Suppressor macrophage treated with lipopolysaccharide for 1 hour (primary cell): ENCODE results near the gene AMH.

Source experiments
- DNase-seq, 3 donors: peaks; one replicate each; pipeline ENCODE4 v3.0.0-alpha.2; 2020 to 2022

AMH gene

GRCh38 chr19:2251106-2252054 lies 2.3 kb downstream of the AMH start:
- DNase-seq, result peak in 2 of 3 donors; percentile 28 to 47

DNA sequence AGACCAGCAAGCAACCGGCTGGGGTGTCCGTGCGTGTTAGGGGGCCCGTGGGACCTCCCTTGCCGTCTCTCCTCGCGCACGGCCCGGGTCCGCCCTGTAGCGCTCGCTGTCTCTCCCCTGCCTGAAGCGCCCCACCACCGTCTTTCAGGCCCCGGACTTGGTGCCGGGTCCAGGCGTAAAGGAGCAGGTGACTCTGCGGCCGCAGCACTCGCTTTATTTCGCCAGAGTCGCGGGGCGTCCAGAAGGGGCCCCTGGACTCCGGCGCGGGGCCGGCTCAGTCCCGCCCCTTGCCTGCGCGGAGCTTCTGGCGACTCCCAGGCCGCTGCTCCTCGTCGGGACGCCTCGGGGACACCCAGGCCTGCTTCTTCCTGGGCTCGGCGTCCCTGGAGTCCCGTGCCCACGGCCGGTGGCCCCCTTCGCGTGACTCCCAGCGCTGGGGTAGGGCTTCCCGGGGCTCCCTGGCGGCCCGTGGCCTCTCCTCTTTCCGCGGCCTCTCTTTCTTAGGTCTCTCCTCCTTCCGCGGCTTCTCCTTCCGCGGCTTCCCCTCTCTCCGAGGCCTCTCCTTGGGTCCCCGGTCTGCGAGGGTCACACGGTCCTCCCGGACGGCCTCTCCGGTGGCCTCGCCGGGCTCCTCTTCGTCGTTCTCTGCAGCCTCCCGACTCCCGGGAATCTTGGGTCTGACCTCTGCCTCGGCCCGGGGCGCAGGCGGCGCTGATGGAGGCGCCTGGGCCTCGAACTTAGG lies 3.1 kb downstream of the AMH start:
- DNase-seq, result no peak

GRCh38 chr19:2252797-2253105 lies 3.6 kb downstream of the AMH start:
- no peak for DNase-seq

DNA sequence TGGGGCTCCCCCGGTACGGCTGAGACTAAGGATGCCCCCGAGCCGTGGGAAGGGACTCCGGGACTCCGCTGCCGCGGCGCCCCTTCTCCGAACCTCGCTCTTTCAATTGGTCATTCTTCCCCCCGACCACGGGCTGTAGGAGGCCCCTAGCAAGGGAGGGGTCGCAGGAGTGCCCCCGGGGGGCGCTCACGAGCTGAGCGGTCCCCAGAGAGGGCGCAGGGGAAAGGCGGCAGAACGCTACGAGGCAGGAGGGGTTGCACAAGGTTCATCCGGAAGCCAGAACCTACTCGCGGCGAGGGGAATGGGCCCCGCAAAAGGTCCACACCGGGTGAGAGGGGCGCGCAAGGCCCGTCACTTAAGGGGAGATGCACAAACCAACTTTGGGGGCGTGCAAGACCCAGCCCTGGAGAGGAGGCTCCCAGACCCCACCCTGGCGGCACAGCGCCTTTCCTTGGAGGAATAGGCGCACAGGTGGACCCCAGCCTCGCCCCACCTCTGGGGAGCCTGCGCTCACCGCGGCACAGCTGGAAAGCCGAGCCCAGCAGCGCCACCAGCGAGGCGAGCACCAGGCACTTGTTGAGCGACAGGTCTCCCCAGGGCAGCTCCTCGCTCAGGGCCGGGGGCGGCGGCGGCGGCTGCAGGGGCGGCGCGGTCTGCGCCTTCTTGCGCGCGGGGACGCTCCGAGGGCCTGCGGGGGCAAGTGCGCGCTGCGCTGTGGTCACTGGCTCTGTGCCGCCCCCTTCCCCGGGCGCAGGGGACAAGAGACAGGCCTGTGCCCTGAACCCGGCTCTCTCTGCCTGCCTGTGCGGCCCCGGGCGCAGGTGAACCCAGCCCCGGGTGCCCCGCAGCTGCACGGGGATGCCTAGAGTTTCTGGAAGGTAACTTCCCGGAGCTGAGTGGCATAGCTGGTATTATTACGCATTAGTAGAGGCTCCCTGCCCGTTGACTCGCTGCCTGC lies 4.3 kb downstream of the AMH start:
- DNase-seq, result peak in 1 of 3 donors; percentile 36

DNA sequence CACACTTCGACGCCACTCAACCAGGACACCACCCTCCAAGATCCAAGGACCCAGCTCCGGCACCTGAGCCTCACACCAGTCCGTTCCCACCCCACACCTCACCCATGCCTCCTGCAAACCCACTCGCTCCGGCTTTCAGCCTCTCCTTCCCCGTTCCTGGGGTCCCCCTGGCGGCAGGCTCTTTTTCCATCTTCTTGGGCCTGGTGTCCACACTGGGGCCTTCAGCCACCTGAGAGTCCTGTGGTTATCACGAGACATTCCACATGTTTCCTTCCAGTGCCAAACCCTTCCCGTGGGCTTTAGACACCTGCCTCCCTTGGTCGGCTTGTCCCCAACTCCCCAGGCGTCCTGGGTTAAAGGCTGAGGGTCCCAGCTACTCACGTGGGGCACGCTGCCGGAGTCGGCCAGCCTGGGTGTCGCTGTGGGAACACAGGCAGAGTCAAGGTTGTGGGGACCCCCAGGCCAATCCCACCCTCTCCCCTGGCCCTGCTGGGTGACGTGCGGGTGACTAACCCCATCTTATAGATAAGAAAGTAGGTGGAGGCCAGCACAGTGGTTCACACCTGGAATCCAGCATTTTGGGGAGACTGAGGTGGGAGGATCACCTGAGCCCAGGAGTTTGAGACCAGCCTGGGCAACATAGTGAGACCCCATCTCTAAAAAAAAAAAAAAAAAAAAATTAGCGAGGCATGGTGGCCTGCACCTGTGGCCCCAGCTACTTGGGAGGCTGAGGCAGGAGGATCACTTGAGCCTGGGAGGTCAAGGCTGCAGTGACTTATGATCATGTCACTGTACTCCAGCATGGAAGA lies 5.1 kb downstream of the AMH start:
- DNase-seq, result no peak

DNA sequence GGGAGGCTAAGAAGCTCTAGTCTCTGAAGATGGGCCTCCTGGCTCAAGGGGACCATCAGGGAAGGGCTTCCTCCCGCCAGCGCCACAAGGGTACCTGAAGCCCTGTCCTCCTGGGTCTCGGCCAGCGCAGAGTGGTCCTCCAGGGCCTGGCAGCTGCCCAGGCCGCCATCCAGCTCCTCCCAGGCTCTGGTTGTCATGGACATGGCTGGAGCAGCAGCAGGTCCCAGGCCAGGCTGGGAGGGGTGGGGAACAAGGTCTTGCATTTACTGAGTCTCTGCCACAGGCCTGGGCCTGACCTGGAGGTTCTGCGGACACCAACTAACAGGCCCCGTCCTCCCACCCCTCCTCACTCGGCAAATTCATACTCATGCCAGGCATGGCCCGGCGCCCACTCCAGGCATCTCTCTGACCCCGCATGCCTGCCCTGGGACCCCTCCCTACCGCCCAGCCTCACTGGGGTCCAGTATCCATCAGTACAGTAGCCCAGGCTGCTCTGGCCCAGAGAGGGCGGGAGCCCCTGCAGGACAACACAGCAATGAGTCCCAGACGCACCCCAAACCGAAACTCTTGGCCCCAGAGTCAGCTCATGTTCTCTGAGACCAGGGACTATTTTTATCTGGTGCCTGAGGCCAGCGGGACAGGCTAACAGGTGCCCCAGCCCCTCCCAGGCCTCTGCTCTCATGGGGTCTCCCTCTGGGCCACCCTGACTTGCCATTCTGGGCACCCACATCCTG lies 6.2 kb downstream of the AMH start:
- DNase-seq, result no peak

GRCh38 chr19:2255982-2256685 lies 7.0 kb downstream of the AMH start, which contains the start of gene JSRP1:
Gene JSRP1, minus strand, starts transcription at chr19:2256417. Its CDS starts 1,103 bp downstream, at chr19:2255314.
- DNase-seq, result peak in 1 of 3 donors; percentile 45

DNA sequence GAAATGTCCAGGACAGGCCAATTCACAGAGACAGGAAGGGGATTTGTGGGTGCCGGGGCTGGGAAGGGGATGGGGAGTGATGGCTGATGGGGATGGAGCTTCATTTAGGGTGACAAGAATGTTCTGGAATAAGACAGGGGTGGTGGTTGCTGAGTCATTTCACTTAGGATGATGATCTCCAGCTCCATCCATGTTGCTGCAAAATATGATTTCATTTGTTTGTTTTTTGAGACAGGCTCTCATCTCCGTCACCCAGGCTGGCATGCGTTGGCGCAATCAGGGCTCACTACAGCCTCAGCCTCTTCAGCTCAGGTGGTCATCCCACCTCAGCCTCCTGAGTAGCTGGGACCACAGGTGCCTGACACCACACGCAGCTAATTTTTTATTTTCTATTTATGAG lies 10.2 kb downstream of the AMH start:
- no peak for DNase-seq

DNA sequence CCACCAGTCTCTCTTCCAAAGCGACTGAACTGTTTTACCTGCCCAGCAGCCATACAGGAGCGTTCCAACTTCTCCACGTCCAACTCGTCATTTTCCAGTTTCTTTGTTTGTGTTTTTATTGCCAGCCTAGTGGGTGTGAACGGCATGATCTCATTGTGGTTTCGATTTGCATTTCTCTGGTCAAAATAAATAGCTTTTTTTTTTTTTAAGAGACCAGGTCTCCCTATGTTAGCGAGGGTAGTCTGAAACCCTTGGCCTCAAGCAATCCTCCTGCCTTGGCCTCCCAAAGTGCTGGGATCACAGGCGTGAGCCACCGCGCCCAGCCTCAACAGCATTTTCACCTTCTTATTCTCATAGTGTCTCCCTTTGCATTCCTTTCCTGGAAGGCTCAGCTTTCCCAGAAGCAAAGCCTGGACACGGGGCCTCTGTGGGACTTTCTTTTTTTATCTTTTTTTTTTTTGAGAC lies 11.2 kb downstream of the AMH start:
- DNase-seq, result peak in 1 of 3 donors; percentile 41

DNA sequence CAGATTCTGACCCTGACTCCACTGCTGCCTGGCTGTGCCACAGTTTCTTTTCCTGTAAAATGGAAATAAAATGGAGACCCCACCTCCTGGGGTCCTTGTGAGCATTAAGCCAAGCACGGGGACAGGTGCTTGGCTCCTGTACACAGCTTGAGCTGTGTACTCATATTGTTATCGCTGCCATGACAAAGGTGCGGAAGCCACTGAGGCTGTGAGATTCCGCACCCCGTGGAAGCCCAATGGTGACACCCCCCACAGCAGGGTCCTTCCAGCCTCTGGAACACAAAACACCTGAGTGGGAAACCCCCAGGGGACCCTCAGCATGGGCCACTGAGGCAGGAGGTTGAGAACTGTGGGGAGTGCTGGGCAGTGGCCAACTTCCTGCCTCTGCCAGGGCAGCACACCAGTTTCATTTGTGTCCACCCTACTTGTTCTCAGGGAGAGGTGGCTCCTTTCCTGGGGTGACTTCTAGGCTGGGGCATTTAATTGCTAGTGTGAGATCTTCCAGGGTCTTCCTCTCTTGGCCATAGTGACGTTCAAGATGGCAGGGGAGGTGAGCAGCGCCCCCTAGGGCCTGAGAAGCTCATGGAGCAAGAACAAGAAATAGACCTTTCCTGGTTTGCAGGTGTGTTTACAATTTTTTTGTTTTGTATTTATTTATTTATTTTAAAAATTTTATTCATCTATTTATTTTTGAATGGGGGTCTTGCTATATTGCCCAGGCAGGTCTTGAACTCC lies 12.5 kb downstream of the AMH start:
- peak; percentile 57 to 80 (median 61) for DNase-seq

DNA sequence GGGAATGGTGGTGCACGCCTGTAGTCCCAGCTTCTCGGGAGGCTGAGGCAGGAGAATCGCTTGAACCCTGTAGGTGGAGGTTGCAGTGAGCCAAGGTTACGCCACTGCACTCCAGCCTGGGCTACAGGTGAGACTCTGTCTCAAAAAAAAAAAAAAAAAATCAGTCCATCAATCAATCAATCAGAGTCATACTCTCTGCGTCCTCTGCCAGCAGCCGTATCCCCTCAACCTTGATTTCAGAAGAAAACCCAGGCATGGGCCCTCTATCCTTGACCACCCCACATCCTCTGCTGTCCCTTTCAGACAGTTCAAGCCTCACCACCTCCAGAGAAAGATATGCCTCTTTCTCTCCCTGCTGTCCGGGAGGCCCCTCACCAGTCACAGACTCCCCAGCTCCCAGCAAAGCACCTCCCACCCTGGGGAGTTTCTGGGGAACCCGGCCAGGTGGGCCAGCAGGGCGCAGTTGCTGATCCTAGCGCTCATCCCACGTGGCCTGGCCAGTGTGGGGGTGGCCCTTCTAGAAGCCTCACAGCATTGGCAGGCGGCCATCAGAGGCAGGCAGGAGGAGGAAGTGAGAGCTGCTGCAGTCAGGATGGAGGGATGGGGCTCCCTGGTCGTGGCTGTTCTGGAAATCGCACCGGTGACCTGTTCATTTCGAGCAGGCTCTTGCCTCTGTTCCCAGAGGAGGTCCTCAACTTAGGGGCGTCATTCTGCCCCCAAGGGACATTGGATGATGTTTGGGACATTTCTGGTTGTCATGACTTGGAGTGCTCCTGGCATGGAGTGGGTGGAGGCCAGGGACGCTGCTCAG lies 17.3 kb downstream of the AMH start:
- peak; percentile 90 to 96 (median 93) for DNase-seq

GRCh38 chr19:2268480-2268830 lies 19.3 kb downstream of the AMH start:
- DNase-seq, result no peak

GRCh38 chr19:2268861-2269243 lies 19.7 kb downstream of the AMH start:
- no peak for DNase-seq

DNA sequence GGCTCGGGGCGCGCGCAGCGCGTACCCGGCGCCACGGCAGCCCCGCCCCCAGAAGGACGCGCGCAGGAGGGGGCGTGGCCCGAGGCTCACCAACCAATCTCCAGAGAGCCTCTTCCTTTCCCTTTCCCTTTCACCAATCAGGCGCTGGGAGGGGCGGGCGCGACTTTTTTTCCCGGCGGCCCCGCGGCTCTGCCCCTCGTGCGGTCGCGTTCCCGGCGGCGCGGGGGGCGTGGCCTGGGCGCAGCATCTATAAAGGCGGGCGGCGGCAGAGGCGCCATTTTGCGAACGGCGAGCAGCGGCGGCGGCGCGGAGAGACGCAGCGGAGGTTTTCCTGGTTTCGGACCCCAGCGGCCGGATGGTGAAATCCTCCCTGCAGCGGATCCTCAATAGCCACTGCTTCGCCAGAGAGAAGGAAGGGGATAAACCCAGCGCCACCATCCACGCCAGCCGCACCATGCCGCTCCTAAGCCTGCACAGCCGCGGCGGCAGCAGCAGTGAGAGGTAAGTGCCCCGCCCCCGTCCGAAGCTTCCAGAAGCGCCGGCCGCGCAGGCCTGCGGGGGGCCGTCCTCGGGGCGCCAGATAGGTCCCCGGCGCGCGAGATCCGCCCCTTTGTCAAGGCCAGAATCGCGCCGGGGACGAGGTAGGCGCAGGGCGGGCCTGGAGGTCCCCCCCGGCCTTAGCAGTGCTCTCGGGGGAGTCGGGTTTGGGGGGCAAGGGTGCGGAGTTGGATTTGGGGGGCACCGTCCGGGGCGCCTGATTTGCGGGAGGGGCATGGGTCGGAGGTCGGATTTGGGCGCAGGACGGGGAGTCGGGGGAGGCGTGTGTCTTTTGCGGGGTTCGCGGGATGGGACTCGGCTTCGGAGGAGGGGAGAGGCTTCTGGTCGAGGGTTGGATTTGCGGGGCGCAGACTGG lies 20.4 kb downstream of the AMH start:
- peak; percentile 98 for DNase-seq

DNA sequence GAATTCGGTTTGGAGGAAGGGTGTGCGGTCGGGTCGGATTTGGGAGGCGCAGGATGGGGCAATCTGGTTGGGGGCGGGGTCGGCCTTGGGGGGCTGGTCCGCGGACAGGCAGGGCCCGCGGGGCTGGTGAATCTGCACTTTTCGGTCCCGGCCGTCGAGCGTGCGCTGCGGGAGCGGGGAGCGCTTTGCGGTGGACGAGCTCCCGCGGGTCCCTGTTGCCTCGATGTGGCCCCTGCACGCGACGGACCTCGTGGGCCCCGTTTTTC lies 21.0 kb downstream of the AMH start:
- DNase-seq, result peak in 2 of 3 donors; percentile 33 to 60

- DNase-seq, result peak; percentile 98 to 99 (median 98)
These were observed 21.5 kb downstream of the AMH start for GRCh38 chr19:2270423-2271233.
